IPS-18a (cell line): Measurements from ENCODE around the gene H2AZ2.
"Not testable (repeated sequence)": the region's sequence is repeated elsewhere in the genome, so short reads cannot be mapped to it uniquely, and the experiment has no call there.

Source experiments
- H3K27ac ChIP-seq: one replicate; pipeline ENCODE4 v1.5.1; 2013; ENCODE audit warnings: low read length
- H3K27me3 ChIP-seq: one replicate; pipeline ENCODE4 v1.6.1; 2013; ENCODE audit warnings: mild to moderate bottlenecking, low read length; ENCODE audit not compliant: control insufficient read depth, insufficient read depth
- H3K36me3 ChIP-seq: one replicate; pipeline ENCODE4 v1.6.1; 2013; ENCODE audit warnings: low read depth, low read length; ENCODE audit not compliant: control insufficient read depth
- H3K4me1 ChIP-seq: one replicate; pipeline ENCODE4 v1.6.1; 2013; ENCODE audit warnings: low read depth, low read length; ENCODE audit not compliant: control insufficient read depth
- H3K4me3 ChIP-seq: one replicate; pipeline ENCODE4 v1.5.1; 2013; ENCODE audit warnings: low read length
- H3K9ac ChIP-seq: one replicate; pipeline ENCODE4 v1.6.1; 2013; ENCODE audit warnings: mild to moderate bottlenecking, low read length, moderate library complexity
- H3K9me3 ChIP-seq: one replicate; pipeline ENCODE4 v1.6.1; 2013; ENCODE audit warnings: low read depth, low read length; ENCODE audit not compliant: control insufficient read depth

Gene H2AZ2

DNA sequence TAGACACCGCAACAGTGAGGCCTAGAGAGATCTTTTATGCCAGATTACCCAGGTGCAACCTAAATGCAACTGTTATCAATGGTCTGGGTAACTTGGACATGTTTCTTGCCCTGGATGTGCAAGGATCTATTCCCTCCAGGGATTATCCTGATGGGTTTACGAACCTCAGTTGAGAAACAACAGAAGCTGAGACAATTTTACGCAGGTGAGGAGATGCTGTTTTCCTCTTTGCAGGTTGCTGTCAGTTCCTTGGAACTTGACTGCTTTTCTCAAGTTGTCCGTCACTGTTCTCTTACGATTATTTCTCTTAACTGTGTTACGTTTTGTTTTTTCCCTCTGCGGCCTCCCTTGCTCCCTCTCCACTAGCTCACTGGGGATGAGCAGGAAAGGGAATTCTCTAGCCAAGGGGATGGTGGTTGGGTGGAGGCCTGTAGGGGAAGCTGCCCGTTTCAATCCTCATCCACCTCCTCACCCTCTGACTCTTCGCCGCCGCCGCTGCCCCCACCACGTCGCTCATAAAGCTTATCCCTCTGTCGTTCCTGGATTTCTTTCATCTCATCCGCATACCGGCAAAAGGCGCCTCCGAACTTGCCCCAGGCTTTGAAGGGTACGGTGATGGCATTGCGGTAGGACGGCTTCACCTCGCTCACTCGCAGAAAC lies 36.2 kb upstream of the H2AZ2 start:
- H3K27me3 ChIP-seq: no peaks in the 10 kb centered on the region
- peak overlapping the region; percentile 87 for H3K4me3 ChIP-seq
- H3K9ac ChIP-seq: peak overlapping the region; percentile 75
- H3K27ac ChIP-seq: no peak overlapping the region
- no peaks in the 10 kb centered on the region for H3K9me3 ChIP-seq
- peaks cover 27% of the 10 kb centered on the region for H3K4me1 ChIP-seq
- peaks cover 22% of the 10 kb centered on the region for H3K36me3 ChIP-seq

GRCh38 chr7:44882899-44883298 lies 35.0 kb upstream of the H2AZ2 start:
- Histone ChIP-seq H3K9me3 (no peaks in the 10 kb centered on the region), H3K4me3 (peak overlapping the region; percentile 87), H3K27me3 (no peaks in the 10 kb centered on the region), H3K36me3 (peaks cover 22% of the 10 kb centered on the region), H3K9ac (no peak overlapping the region), H3K27ac (no peak overlapping the region), H3K4me1 (peaks cover 27% of the 10 kb centered on the region)

DNA sequence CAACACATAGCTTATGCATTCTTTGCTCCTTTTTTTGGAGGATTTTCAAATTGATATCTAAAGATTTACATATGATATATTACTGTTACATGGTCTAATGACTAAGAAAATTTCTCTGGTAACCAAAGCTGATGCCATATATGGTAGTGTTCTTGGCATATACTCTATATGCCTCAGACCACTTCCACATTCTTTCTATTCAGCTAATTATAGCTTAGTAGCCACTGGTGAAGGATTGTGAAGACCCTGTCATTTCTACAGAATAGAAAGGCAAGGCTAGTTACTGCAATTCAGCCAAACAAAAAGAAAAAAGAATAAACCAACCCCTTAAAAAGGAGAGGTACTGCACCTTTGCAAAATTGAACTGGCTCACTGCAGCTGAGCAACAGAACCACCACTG lies 33.7 kb upstream of the H2AZ2 start:
- Histone ChIP-seq H3K9ac (peak overlapping the region; percentile 49), H3K27ac (no peak overlapping the region), H3K9me3 (no peaks in the 10 kb centered on the region), H3K4me3 (peak overlapping the region; percentile 87), H3K27me3 (no peaks in the 10 kb centered on the region), H3K36me3 (peaks cover 22% of the 10 kb centered on the region), H3K4me1 (peaks cover 27% of the 10 kb centered on the region)

DNA sequence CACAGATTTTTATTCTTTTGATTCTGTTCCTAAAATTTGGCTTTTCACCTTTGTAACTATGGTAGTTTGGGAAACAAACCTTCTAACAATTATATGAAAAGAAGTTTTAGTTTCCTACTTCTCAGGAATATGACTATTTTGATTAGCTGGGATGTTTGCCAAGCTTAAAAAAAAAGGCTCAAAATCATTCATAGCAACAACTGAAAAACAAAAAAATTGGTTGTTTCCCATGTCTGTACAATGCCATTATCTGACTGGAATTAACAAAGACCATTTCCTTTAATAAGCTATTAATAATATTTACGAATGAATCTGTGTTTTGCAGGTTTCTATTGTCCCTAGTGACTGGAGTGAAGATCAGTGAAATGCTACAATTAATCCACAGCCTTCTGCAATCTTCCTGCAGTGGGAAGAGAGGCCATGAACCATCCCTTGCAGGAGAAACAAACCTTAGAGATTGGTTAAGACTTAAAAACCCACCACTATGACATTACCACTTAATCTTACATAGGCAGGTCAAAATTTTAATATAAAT lies 33.2 kb upstream of the H2AZ2 start:
- H3K4me1 ChIP-seq: peaks cover 27% of the 10 kb centered on the region
- H3K27ac ChIP-seq: no peak overlapping the region
- H3K27me3 ChIP-seq: no peaks in the 10 kb centered on the region
- H3K4me3 ChIP-seq: peak overlapping the region; percentile 87
- H3K9ac ChIP-seq: peak overlapping the region; percentile 49
- no peaks in the 10 kb centered on the region for H3K9me3 ChIP-seq
- H3K36me3 ChIP-seq: peaks cover 22% of the 10 kb centered on the region

GRCh38 chr7:44880317-44881018 lies 32.6 kb upstream of the H2AZ2 start:
- Histone ChIP-seq H3K4me3 (no peak overlapping the region), H3K36me3 (peaks cover 22% of the 10 kb centered on the region), H3K27me3 (no peaks in the 10 kb centered on the region), H3K27ac (no peak overlapping the region), H3K9me3 (no peaks in the 10 kb centered on the region), H3K4me1 (peaks cover 27% of the 10 kb centered on the region), H3K9ac (no peak overlapping the region)

GRCh38 chr7:44876393-44876792 lies 28.5 kb upstream of the H2AZ2 start:
- Histone ChIP-seq H3K4me1 (no peaks in the 10 kb centered on the region), H3K36me3 (peaks cover 7% of the 10 kb centered on the region), H3K9me3 (no peaks in the 10 kb centered on the region), H3K4me3 (no peak overlapping the region), H3K27ac (no peak overlapping the region), H3K9ac (no peak overlapping the region), H3K27me3 (no peaks in the 10 kb centered on the region)

- Histone ChIP-seq H3K9me3 (no peaks in the 10 kb centered on the region), H3K4me1 (no peaks in the 10 kb centered on the region), H3K27ac (no peak overlapping the region), H3K36me3 (no peaks in the 10 kb centered on the region), H3K4me3 (no peak overlapping the region), H3K9ac (no peak overlapping the region), H3K27me3 (no peaks in the 10 kb centered on the region)
Observed at GRCh38 chr7:44875241-44875640, 27.4 kb upstream of the H2AZ2 start.

GRCh38 chr7:44872787-44873186 lies 24.9 kb upstream of the H2AZ2 start:
- no peaks in the 10 kb centered on the region for H3K27me3 ChIP-seq
- H3K4me3 ChIP-seq: no peak overlapping the region
- H3K4me1 ChIP-seq: no peaks in the 10 kb centered on the region
- H3K27ac ChIP-seq: no peak overlapping the region
- H3K9me3 ChIP-seq: no peaks in the 10 kb centered on the region
- H3K9ac ChIP-seq: no peak overlapping the region
- no peaks in the 10 kb centered on the region for H3K36me3 ChIP-seq

- H3K4me3 ChIP-seq, H3K9ac ChIP-seq, H3K27ac ChIP-seq, H3K36me3 ChIP-seq, H3K27me3 ChIP-seq, H3K4me1 ChIP-seq, H3K9me3 ChIP-seq: not testable (repeated sequence)
Observed at GRCh38 chr7:44871918-44872317, 24.0 kb upstream of the H2AZ2 start.

DNA sequence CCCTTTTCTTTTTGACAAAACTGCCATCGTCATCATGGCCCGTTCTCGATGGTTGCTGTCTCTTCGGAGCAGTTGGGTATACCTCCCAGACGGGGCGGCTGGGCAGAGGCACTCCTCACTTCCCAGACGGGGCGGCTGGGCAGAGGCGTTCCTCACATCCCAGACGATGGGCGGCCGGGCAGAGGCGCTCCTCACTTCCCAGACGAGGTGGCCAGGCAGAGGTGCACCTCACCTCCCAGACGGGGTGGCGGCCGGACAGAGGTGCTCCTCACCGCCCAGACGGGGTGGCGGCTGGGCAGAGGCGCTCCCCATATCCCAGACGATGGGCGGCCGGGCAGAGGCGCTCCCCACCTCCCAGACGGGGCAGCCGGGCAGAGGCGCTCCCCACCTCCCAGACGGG lies 22.9 kb upstream of the H2AZ2 start:
- not testable (repeated sequence) for H3K9ac ChIP-seq, H3K27me3 ChIP-seq, H3K9me3 ChIP-seq, H3K27ac ChIP-seq, H3K4me3 ChIP-seq, H3K4me1 ChIP-seq, H3K36me3 ChIP-seq

DNA sequence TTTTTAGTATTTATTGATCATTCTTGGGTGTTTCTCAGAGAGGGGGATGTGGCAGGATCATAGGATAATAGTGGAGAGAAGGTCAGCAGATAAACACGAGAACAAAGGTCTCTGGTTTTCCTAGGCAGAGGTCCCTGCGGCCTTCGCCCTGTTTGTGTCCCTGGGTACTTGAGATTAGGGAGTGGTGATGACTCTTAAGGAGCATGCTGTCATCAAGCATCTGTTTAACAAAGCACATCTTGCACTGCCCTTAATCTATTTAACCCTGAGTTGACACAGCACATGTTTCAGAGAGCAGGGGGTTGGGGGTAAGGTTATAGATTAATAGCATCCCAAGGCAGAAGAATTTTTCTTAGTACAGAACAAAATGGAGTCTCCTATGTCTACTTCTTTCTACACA lies 22.4 kb upstream of the H2AZ2 start:
- not testable (repeated sequence) for H3K27me3 ChIP-seq, H3K4me1 ChIP-seq, H3K27ac ChIP-seq, H3K36me3 ChIP-seq, H3K9me3 ChIP-seq, H3K9ac ChIP-seq, H3K4me3 ChIP-seq
